Right atrium auricular region (tissue), 2 donors: ENCODE measurements around the gene PPFIBP2. TPM values are rescaled to one million over a fixed set of nuclear protein-coding genes. Genes with fewer than 3 reads are reported as not detected.
A peak's percentile ranks its signal among the peaks of the same experiment; 100 is the strongest.

ENCODE experiments used
- DNase-seq: peaks from one replicate; pipeline ENCODE4 v3.0.0-alpha.2; 2019; ENCODE audit warnings: low spot score
- H3K27ac ChIP-seq, 2 donors: fragments of 200-600 bp; sonication (generic); 1 replicate in 1 of 2; 2 replicates in 1 of 2; pipeline ENCODE4 v1.5.1; 2016 to 2019
- H3K27me3 ChIP-seq, 2 donors: fragments of 200-600 bp; sonication (generic); one replicate each; pipeline versions ENCODE4 v1.5.1 to v1.6.0; 2017 to 2019
- H3K36me3 ChIP-seq: fragments of 200-600 bp; sonication (generic); one replicate; pipeline ENCODE4 v1.5.1; 2016
- H3K4me1 ChIP-seq, 2 donors: fragments of 200-600 bp; sonication (generic); one replicate each; pipeline versions ENCODE4 v1.5.1 to v1.6.0; 2017 to 2019
- H3K4me3 ChIP-seq, 2 donors: fragments of 200-600 bp; sonication (generic); 1 replicate in 1 of 2; 2 replicates in 1 of 2; pipeline ENCODE4 v1.5.1; 2017 to 2019; ENCODE audit warnings: mild to moderate bottlenecking in 1 of 2, moderate library complexity in 1 of 2
- H3K9me3 ChIP-seq, 2 donors: fragments of 200-600 bp; sonication (generic); one replicate each; pipeline ENCODE4 v1.5.1; 2019
- CTCF ChIP-seq, 2 donors: fragments of 200-600 bp; sonication (generic); IDR thresholded peaks; one replicate each; pipeline ENCODE4 v1.5.1; 2019; ENCODE audit warnings: antibody characterized with exemption in 2 of 2
- total RNA-seq, 2 donors: library from RNA; depleted of rRNA; stranded (reverse); fragments of >200 nt; gene quantifications; one replicate each; pipeline ENCODE4 v1.1.0, GENCODE V29; 2016

The PPFIBP2 gene
- total RNA-seq, 2 donors from 2014 or later: 13.0 to 24.0 TPM

- H3K4me1 ChIP-seq: peaks cover 0 to 6% of the 10 kb centered on the region in 2 donors
- H3K4me3 ChIP-seq: peak overlapping the region in 1 of 2 donors; percentile 47
- no peak for TF ChIP-seq CTCF (IDR thresholded peaks at IDR 0.05)
- no peaks in the 10 kb centered on the region for H3K9me3 ChIP-seq
- peak overlapping the region in 1 of 2 donors; percentile 6 for H3K27ac ChIP-seq
- H3K36me3 ChIP-seq: no peaks in the 10 kb centered on the region
- no peak for DNase-seq
- H3K27me3 ChIP-seq: no peaks in the 10 kb centered on the region
Observed at GRCh38 chr11:7486781-7487140, 27.0 kb upstream of the PPFIBP2 start.

- peak overlapping the region in 1 of 2 donors; percentile 6 for H3K27ac ChIP-seq
- no peak for DNase-seq
- H3K27me3 ChIP-seq: no peaks in the 10 kb centered on the region
- peak overlapping the region in 1 of 2 donors; percentile 47 for H3K4me3 ChIP-seq
- TF ChIP-seq CTCF (IDR thresholded peaks at IDR 0.05): no peak
- peaks cover 0 to 6% of the 10 kb centered on the region in 2 donors for H3K4me1 ChIP-seq
- no peaks in the 10 kb centered on the region for H3K9me3 ChIP-seq
- H3K36me3 ChIP-seq: no peaks in the 10 kb centered on the region
Observed at GRCh38 chr11:7487360-7487759, 26.4 kb upstream of the PPFIBP2 start.

- H3K9me3 ChIP-seq: no peaks in the 10 kb centered on the region
- no peaks in the 10 kb centered on the region for H3K36me3 ChIP-seq
- no peaks in the 10 kb centered on the region for H3K27me3 ChIP-seq
- H3K4me1 ChIP-seq: peaks cover 0 to 6% of the 10 kb centered on the region in 2 donors
- no peak overlapping the region for H3K4me3 ChIP-seq
- TF ChIP-seq CTCF (IDR thresholded peaks at IDR 0.05): no peak
- DNase-seq: no peak
- no peak overlapping the region for H3K27ac ChIP-seq
Observed at GRCh38 chr11:7488681-7489080, 25.1 kb upstream of the PPFIBP2 start.

GRCh38 chr11:7489376-7489775 lies 24.4 kb upstream of the PPFIBP2 start:
- no peak overlapping the region for H3K4me3 ChIP-seq
- H3K27ac ChIP-seq: no peak overlapping the region
- TF ChIP-seq CTCF (IDR thresholded peaks at IDR 0.05): no peak
- peaks cover 0 to 6% of the 10 kb centered on the region in 2 donors for H3K4me1 ChIP-seq
- no peaks in the 10 kb centered on the region for H3K9me3 ChIP-seq
- no peaks in the 10 kb centered on the region for H3K27me3 ChIP-seq
- DNase-seq: no peak
- H3K36me3 ChIP-seq: no peaks in the 10 kb centered on the region

- H3K27ac ChIP-seq: peak overlapping the region in 1 of 2 donors; percentile 35
- no peak for DNase-seq
Observed at GRCh38 chr11:7490054-7490453, 23.7 kb upstream of the PPFIBP2 start.

More at GRCh38 chr11:7490054-7490453, 23.7 kb upstream of the PPFIBP2 start:
- Histone ChIP-seq H3K36me3 (no peaks in the 10 kb centered on the region), H3K4me3 (no peak overlapping the region), H3K9me3 (no peaks in the 10 kb centered on the region), H3K4me1 (peaks cover 0 to 6% of the 10 kb centered on the region in 2 donors), H3K27me3 (no peaks in the 10 kb centered on the region)
- no peak for TF ChIP-seq CTCF (IDR thresholded peaks at IDR 0.05)
